Fibroblast of the aortic adventitia (primary cell): ENCODE results near the gene TBKBP1. TPM values are rescaled to one million over a fixed set of nuclear protein-coding genes. Genes with fewer than 3 reads are reported as not detected.

Experiments
- DNase-seq: peaks from one replicate; pipeline ENCODE4 v3.0.0-alpha.2; 2010; ENCODE audit warnings: low read depth
- H3K4me3 ChIP-seq: 2 replicates; pipeline ENCODE4 v1.5.1; 2011; ENCODE audit warnings: low read depth, mild to moderate bottlenecking, control low read depth, low read length, moderate library complexity
- total RNA-seq: library from RNA; depleted of rRNA; stranded (reverse); fragments of >200 nt; gene quantifications from 2 replicates; pipeline ENCODE4 v1.2.3, GENCODE V29; 2012; ENCODE audit warnings: low replicate concordance
- TF ChIP-seq, protein P1 (sequence below): IDR thresholded peaks from 2 replicates; pipeline ENCODE4 v1.5.1; 2011; ENCODE audit warnings: mild to moderate bottlenecking, low read length, control low read depth, inconsistent platforms; ENCODE audit not compliant: insufficient read depth

TBKBP1 gene
- total RNA-seq, 1 donor = 9.5 TPM

GRCh38 chr17:47714773-47715396 lies 20.9 kb downstream of the TBKBP1 start:
- TF ChIP-seq, protein P1, sequence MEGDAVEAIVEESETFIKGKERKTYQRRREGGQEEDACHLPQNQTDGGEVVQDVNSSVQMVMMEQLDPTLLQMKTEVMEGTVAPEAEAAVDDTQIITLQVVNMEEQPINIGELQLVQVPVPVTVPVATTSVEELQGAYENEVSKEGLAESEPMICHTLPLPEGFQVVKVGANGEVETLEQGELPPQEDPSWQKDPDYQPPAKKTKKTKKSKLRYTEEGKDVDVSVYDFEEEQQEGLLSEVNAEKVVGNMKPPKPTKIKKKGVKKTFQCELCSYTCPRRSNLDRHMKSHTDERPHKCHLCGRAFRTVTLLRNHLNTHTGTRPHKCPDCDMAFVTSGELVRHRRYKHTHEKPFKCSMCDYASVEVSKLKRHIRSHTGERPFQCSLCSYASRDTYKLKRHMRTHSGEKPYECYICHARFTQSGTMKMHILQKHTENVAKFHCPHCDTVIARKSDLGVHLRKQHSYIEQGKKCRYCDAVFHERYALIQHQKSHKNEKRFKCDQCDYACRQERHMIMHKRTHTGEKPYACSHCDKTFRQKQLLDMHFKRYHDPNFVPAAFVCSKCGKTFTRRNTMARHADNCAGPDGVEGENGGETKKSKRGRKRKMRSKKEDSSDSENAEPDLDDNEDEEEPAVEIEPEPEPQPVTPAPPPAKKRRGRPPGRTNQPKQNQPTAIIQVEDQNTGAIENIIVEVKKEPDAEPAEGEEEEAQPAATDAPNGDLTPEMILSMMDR = no peak
- DNase-seq = no peak
- no peak overlapping the region for H3K4me3 ChIP-seq

- TF ChIP-seq, protein P1 = no peak
- no peak for DNase-seq
- no peak overlapping the region for H3K4me3 ChIP-seq
Observed at GRCh38 chr17:47715669-47716325, 21.8 kb downstream of the TBKBP1 start.

DNA sequence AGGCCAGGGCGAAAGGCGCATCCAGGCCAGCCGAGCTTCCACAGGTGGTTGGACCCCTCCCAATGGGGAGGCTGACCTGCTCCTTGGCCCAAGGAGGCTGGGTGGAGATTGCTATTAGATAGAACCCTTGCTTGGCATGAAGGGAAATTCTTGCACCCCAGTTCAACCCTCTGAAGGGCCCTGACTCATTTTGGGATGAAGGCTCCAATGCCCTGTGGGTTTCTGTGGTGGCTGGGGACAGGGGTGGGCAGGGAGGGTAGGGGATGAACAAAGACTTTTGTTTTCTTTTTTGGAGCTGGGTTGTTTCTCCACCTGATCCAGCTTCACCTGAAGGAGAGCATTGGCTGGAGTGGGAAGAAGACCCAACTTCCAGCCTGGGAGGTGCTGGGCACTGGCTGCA lies 22.4 kb downstream of the TBKBP1 start:
- TF ChIP-seq, protein P1 = no peak

GRCh38 chr17:47717261-47717697 lies 23.3 kb downstream of the TBKBP1 start:
- no peak for DNase-seq

More for the DNA sequence above, 22.4 kb downstream of the TBKBP1 start:
- H3K4me3 ChIP-seq = no peak overlapping the region
- no peak for DNase-seq

GRCh38 chr17:47717979-47718621 lies 24.1 kb downstream of the TBKBP1 start:
- TF ChIP-seq, protein P1 = no peak
- DNase-seq = no peak
- no peak overlapping the region for H3K4me3 ChIP-seq

More at GRCh38 chr17:47717261-47717697, 23.3 kb downstream of the TBKBP1 start:
- H3K4me3 ChIP-seq = no peak overlapping the region
- TF ChIP-seq, protein P1 = peak; percentile 32

DNA sequence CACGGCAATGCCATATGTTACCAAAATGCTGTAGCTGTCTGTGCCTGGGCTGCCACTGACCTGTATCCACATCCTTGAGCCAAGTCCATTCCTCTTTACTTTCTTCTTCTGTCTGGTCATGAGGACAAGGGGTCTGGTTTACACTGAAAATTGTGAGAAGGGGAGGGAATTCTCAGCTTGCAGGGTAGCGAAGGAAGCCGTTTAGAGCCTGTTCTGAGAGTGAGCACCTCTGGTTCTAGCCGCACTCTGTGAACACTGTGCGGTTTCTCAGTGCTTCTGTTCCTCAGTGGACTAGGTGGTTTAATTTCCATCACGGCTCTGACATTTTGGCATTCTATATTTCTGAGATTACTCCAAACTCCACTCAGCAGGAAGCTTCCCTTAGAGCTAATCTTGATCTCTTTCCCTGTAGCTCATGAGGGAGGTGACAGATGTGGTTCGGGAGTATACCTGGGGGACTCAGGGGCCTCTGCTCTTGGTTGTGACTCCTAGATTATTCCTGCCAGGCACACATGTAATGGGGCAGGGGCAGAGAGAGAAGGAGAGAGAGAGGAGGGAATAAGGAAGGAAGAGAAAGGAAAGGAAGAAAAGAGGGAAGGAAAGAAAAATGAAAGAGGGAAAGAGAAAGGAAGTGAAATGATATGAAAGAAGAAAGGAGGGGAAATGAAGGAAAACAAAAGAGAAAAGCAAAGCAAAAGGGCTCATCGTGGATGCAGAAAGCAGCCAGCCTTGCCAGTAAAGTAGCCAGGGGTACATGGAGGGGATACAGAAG lies 24.9 kb downstream of the TBKBP1 start:
- TF ChIP-seq, protein P1 = no peak

More for the DNA sequence above, 24.9 kb downstream of the TBKBP1 start:
- DNase-seq = no peak
- no peak overlapping the region for H3K4me3 ChIP-seq
